KG1 (cell line): Measurements from ENCODE around the gene MAT1A.
"Not testable (repeated sequence)": the region's sequence is repeated elsewhere in the genome, so short reads cannot be mapped to it uniquely, and the experiment has no call there.

Source experiments
- DNase-seq: peaks from one replicate; lab custom pipeline; 2025; lab: John Stamatoyannopoulos, UW

MAT1A gene

GRCh38 chr10:80264081-80265056 is 25.1 kb downstream of the MAT1A start:
- no peak for DNase-seq

- DNase-seq, result no peak
Measured at GRCh38 chr10:80261316-80262030, 28.0 kb downstream of the MAT1A start.

GRCh38 chr10:80260295-80261243 is 28.9 kb downstream of the MAT1A start:
- peak; percentile 26 for DNase-seq

- DNase-seq, result no peak
Measured at GRCh38 chr10:80259405-80259871, 30.0 kb downstream of the MAT1A start.

- DNase-seq, result not testable (repeated sequence)
Measured at GRCh38 chr10:80256798-80257197, 32.7 kb downstream of the MAT1A start.

- not testable (repeated sequence) for DNase-seq
Measured at GRCh38 chr10:80254726-80255125, 34.7 kb downstream of the MAT1A start.

- not testable (repeated sequence) for DNase-seq
Measured at GRCh38 chr10:80253963-80254271, 35.5 kb downstream of the MAT1A start.

- DNase-seq, result no peak
Measured at GRCh38 chr10:80253266-80253962, 36.0 kb downstream of the MAT1A start.

GRCh38 chr10:80252296-80252887 is 37.1 kb downstream of the MAT1A start:
- no peak for DNase-seq

- not testable (repeated sequence) for DNase-seq
Measured at GRCh38 chr10:80251703-80252280, 37.7 kb downstream of the MAT1A start.

GRCh38 chr10:80250399-80250798 is 39.1 kb downstream of the MAT1A start:
- DNase-seq, result not testable (repeated sequence)

GRCh38 chr10:80249906-80250305 is 39.6 kb downstream of the MAT1A start:
- not testable (repeated sequence) for DNase-seq

- DNase-seq, result not testable (repeated sequence)
Measured at GRCh38 chr10:80247611-80248010, 41.8 kb downstream of the MAT1A start.

- DNase-seq, result not testable (repeated sequence)
Measured at GRCh38 chr10:80244371-80244770, 45.1 kb downstream of the MAT1A start.

- not testable (repeated sequence) for DNase-seq
Measured at GRCh38 chr10:80242341-80242740, 47.1 kb downstream of the MAT1A start.

- DNase-seq, result not testable (repeated sequence)
Measured at GRCh38 chr10:80236457-80236856, 53.0 kb downstream of the MAT1A start.

GRCh38 chr10:80234331-80235235 is 54.9 kb downstream of the MAT1A start:
- not testable (repeated sequence) for DNase-seq

- DNase-seq, result not testable (repeated sequence)
Measured at GRCh38 chr10:80233871-80234270, 55.6 kb downstream of the MAT1A start.

- not testable (repeated sequence) for DNase-seq
Measured at GRCh38 chr10:80226723-80227122, 62.7 kb downstream of the MAT1A start.
